Upper lobe of right lung (tissue), 1 donor: Measurements from ENCODE around the gene ARID3B. TPM values are rescaled to one million over a fixed set of nuclear protein-coding genes. Genes with fewer than 3 reads are reported as not detected.
"Not testable (repeated sequence)": the region's sequence is repeated elsewhere in the genome, so short reads cannot be mapped to it uniquely, and the experiment has no call there.

Experiments used
- ATAC-seq: fragments of 200-7000 bp; cut with Tn5 transposase; one replicate; pipeline ENCODE4 v1.9.1; 2020; ENCODE audit warnings: mild to moderate bottlenecking, moderate library complexity
- DNase-seq: peaks from one replicate; pipeline ENCODE4 v3.0.0-alpha.2; 2020
- H3K27ac ChIP-seq: fragments of 200-600 bp; one replicate; pipeline ENCODE4 v1.8.0; 2022
- H3K27me3 ChIP-seq: fragments of 200-600 bp; one replicate; pipeline ENCODE4 v1.8.0; 2022; ENCODE audit warnings: mild to moderate bottlenecking
- H3K36me3 ChIP-seq: fragments of 200-600 bp; one replicate; pipeline ENCODE4 v1.8.0; 2022
- H3K4me1 ChIP-seq: fragments of 200-600 bp; one replicate; pipeline ENCODE4 v1.8.0; 2022
- H3K4me3 ChIP-seq: fragments of 200-600 bp; one replicate; pipeline ENCODE4 v1.8.0; 2022; ENCODE audit warnings: mild to moderate bottlenecking
- H3K9me3 ChIP-seq: fragments of 200-600 bp; one replicate; pipeline ENCODE4 v1.8.0; 2022
- CTCF ChIP-seq: fragments of 200-600 bp; IDR thresholded peaks from one replicate; pipeline ENCODE4 v1.8.0; 2022; ENCODE audit warnings: antibody characterized with exemption
- intact Hi-C: fragments of 100-400 bp; cut with DNase I; formaldehyde crosslinking; loops from one replicate; pipeline ENCODE4 v1.11.0; 2022
- total RNA-seq: library from RNA; stranded (reverse); fragmentation: NEBNext Ultra II Directional; extraction: Animal tissue kit (Norgen Biotek cat#: 25700); gene quantifications from one replicate; pipeline ENCODE4 v1.2.1, GENCODE V29; 2021
- donor health status: DM: no; HTN: yes; CAD: no; lungs with severe emphysema.

ARID3B gene
- total RNA-seq, 1 donor from 2014 or later = 10.7 TPM

GRCh38 chr15:74594455-74594854 lies 53.4 kb downstream of the ARID3B start:
- H3K27ac ChIP-seq = no peak overlapping the region
- no peak for TF ChIP-seq CTCF
- H3K4me3 ChIP-seq = no peak overlapping the region
- H3K4me1 ChIP-seq = peaks cover 13% of the 10 kb centered on the region
- H3K9me3 ChIP-seq = no peaks in the 10 kb centered on the region
- no peaks in the 10 kb centered on the region for H3K27me3 ChIP-seq
- H3K36me3 ChIP-seq = peaks cover 30% of the 10 kb centered on the region
- no peak for ATAC-seq
- intact Hi-C loops = no loop called here
- DNase-seq = no peak

GRCh38 chr15:74595271-74595670 lies 54.3 kb downstream of the ARID3B start:
- DNase-seq = no peak
- intact Hi-C loops = no loop called here
- ATAC-seq = no peak
- peaks cover 16% of the 10 kb centered on the region for H3K4me1 ChIP-seq
- no peak overlapping the region for H3K27ac ChIP-seq
- no peak for TF ChIP-seq CTCF
- H3K4me3 ChIP-seq = no peak overlapping the region
- peaks cover 30% of the 10 kb centered on the region for H3K36me3 ChIP-seq
- H3K9me3 ChIP-seq = no peaks in the 10 kb centered on the region
- H3K27me3 ChIP-seq = no peaks in the 10 kb centered on the region

- H3K27ac ChIP-seq, ATAC-seq, H3K9me3 ChIP-seq, H3K4me3 ChIP-seq, H3K27me3 ChIP-seq, intact Hi-C loops, DNase-seq: not testable (repeated sequence)
- peaks cover 16% of the 10 kb centered on the region for H3K4me1 ChIP-seq
- peaks cover 17% of the 10 kb centered on the region for H3K36me3 ChIP-seq
Observed at GRCh38 chr15:74596736-74597135, 55.7 kb downstream of the ARID3B start.

GRCh38 chr15:74597146-74597705 lies 56.2 kb downstream of the ARID3B start:
- intact Hi-C loops = not testable (repeated sequence)

GRCh38 chr15:74598126-74598842 lies 57.3 kb downstream of the ARID3B start:
- ATAC-seq = peak; percentile 97
- H3K4me1 ChIP-seq = peaks cover 16% of the 10 kb centered on the region
- TF ChIP-seq CTCF = no peak
- DNase-seq = peak; percentile 96
- no peaks in the 10 kb centered on the region for H3K9me3 ChIP-seq
- H3K36me3 ChIP-seq = peaks cover 1% of the 10 kb centered on the region
- H3K27ac ChIP-seq = peak overlapping the region; percentile 86
- no peaks in the 10 kb centered on the region for H3K27me3 ChIP-seq
- intact Hi-C loops = no loop called here
- peak overlapping the region; percentile 87 for H3K4me3 ChIP-seq

More at GRCh38 chr15:74597146-74597705, 56.2 kb downstream of the ARID3B start:
- H3K27ac ChIP-seq, H3K4me3 ChIP-seq, H3K9me3 ChIP-seq, DNase-seq, H3K27me3 ChIP-seq, ATAC-seq: not testable (repeated sequence)
- Histone ChIP-seq H3K36me3 (peaks cover 12% of the 10 kb centered on the region), H3K4me1 (peaks cover 16% of the 10 kb centered on the region)

GRCh38 chr15:74599156-74599555 lies 58.1 kb downstream of the ARID3B start:
- no peaks in the 10 kb centered on the region for H3K9me3 ChIP-seq
- ATAC-seq = no peak
- no peak for DNase-seq
- peaks cover 16% of the 10 kb centered on the region for H3K4me1 ChIP-seq
- no peaks in the 10 kb centered on the region for H3K36me3 ChIP-seq
- no peaks in the 10 kb centered on the region for H3K27me3 ChIP-seq
- intact Hi-C loops = no loop called here
- H3K4me3 ChIP-seq = peak overlapping the region; percentile 87
- peak overlapping the region; percentile 86 for H3K27ac ChIP-seq
- TF ChIP-seq CTCF = no peak
